ENCODE results near the gene GPRC5D. TPM values are rescaled to one million over a fixed set of nuclear protein-coding genes. Genes with fewer than 3 reads are reported as not detected.

GPRC5D gene
- total RNA-seq, 1 experiment from 2014 or later, result 0.33 TPM

DNA sequence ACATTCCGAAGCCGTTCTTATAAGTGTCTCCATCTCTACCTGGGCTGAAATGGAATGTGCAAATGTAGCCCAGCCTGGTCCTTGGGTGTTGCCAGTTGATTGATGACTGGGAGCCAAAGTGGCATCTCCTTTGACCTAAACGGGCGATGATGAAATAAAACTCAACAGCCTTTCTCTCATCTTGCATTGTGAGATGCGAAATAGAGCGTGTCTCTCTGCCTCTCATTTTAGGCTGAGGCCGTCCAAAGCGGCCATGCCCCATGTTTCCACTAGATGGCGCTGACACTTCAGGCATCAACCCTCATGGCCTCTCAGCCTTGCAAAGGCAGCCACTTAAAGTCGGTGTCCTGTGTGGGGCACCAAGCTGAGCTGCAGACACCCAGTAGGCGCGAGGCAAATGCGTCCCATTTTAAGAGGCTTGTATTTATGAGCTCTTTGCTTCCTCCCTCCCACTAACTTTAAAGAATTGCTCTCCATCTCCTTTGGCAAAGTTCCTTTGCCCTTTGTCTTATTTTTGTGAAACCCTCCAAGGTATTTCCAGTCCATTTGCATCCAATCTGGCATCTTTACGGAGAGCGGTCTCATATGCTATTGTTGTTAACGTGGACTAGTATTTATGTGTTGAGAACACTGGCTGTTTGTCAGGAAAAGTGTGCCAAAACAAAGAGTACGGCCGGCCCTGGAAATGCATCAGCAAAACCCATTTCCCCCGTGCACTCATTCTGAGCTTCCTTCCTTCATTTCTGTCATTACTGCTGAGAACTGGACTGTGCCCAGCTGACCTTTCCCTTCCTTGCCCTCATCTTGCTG is 35.6 kb downstream of the GPRC5D start:
- Mint-ChIP-seq H3K4me1 (peaks cover 27% of the 10 kb centered on the region), H3K4me3 (no peak overlapping the region), H3K36me3 (no peaks in the 10 kb centered on the region), H3K27me3 (ENCODE audit: low read depth) (peaks cover 3% of the 10 kb centered on the region), H3K27ac (no peak overlapping the region), H3K9me3 (no peaks in the 10 kb centered on the region)
- TF ChIP-seq CREM (CRISPR knock-in tag; IDR thresholded peaks at IDR 0.05), result no peak
- TF ChIP-seq ATF1 (CRISPR knock-in tag; IDR thresholded peaks at IDR 0.05), result no peak
- TF ChIP-seq NFYB (CRISPR knock-in tag; conservative IDR thresholded peaks at IDR 0.05; ENCODE audit: low read depth), result no peak
- TF ChIP-seq, protein P1, sequence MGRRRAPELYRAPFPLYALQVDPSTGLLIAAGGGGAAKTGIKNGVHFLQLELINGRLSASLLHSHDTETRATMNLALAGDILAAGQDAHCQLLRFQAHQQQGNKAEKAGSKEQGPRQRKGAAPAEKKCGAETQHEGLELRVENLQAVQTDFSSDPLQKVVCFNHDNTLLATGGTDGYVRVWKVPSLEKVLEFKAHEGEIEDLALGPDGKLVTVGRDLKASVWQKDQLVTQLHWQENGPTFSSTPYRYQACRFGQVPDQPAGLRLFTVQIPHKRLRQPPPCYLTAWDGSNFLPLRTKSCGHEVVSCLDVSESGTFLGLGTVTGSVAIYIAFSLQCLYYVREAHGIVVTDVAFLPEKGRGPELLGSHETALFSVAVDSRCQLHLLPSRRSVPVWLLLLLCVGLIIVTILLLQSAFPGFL (CRISPR knock-in tag; IDR thresholded peaks at IDR 0.05; ENCODE audit: borderline replicate concordance), result no peak
- TF ChIP-seq, protein P2, sequence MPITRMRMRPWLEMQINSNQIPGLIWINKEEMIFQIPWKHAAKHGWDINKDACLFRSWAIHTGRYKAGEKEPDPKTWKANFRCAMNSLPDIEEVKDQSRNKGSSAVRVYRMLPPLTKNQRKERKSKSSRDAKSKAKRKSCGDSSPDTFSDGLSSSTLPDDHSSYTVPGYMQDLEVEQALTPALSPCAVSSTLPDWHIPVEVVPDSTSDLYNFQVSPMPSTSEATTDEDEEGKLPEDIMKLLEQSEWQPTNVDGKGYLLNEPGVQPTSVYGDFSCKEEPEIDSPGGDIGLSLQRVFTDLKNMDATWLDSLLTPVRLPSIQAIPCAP (CRISPR knock-in tag; IDR thresholded peaks at IDR 0.05), result no peak
- TF ChIP-seq JUN (CRISPR knock-in tag; IDR thresholded peaks at IDR 0.05), result no peak
- no peak for TF ChIP-seq TP53 (CRISPR knock-in tag; IDR thresholded peaks at IDR 0.05)
- TF ChIP-seq CREB1 (CRISPR knock-in tag; IDR thresholded peaks at IDR 0.05), result 0 out of 2 replicates have a peak, but pooled peaks have one; percentile 26
- TF ChIP-seq ESRRA (CRISPR knock-in tag; IDR thresholded peaks at IDR 0.05; ENCODE audit: borderline replicate concordance), result no peak
- no peak for TF ChIP-seq KAT7 (CRISPR knock-in tag; IDR thresholded peaks at IDR 0.05; ENCODE audit: borderline replicate concordance)
- peak; percentile 54; the same call in 1 of the 2 replicates for TF ChIP-seq ETV6 (CRISPR knock-in tag; IDR thresholded peaks at IDR 0.05)
- TF ChIP-seq, protein P3, sequence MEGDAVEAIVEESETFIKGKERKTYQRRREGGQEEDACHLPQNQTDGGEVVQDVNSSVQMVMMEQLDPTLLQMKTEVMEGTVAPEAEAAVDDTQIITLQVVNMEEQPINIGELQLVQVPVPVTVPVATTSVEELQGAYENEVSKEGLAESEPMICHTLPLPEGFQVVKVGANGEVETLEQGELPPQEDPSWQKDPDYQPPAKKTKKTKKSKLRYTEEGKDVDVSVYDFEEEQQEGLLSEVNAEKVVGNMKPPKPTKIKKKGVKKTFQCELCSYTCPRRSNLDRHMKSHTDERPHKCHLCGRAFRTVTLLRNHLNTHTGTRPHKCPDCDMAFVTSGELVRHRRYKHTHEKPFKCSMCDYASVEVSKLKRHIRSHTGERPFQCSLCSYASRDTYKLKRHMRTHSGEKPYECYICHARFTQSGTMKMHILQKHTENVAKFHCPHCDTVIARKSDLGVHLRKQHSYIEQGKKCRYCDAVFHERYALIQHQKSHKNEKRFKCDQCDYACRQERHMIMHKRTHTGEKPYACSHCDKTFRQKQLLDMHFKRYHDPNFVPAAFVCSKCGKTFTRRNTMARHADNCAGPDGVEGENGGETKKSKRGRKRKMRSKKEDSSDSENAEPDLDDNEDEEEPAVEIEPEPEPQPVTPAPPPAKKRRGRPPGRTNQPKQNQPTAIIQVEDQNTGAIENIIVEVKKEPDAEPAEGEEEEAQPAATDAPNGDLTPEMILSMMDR (IDR thresholded peaks at IDR 0.05), result peak; percentile 98
- TF ChIP-seq PRRX2 (CRISPR knock-in tag; IDR thresholded peaks at IDR 0.05), result no peak
- CTCF ChIA-PET, result interaction anchor here (0.6 to 4.5 kb wide), 31 partner anchors 10 to 1066 kb away, joined by 3 to 43 read pairs (median 3); partner anchors contain the start of gene GPRC5A
- POLR2A ChIA-PET, result interaction anchor here (0.9 kb wide), 1 partner anchor 60 kb away, joined by 3 read pairs; no protein-coding TSS in a partner anchor
- ATAC-seq (peak; percentile 88), DNase-seq (ENCODE audit: low spot score) (peak; percentile 90)

DNA sequence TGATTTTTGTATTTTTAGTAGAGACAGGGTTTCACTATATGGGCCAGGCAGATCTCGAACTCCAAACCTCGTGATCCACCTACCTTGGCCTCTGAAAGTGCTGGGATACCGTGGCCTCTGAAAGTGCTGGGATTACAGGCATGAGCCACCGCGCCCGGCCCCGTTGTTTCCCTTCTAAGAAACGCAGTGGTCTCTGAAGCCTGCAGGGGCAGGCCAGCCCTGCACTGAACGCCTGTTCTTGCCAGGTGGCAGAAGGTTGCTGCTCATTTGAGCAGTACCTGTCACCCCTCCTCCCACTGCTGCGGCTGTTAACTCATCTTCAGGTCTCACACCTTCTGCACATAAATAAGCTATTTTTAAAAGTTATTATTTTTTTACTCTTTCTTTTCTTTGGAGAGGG is 36.3 kb downstream of the GPRC5D start:
- H3K27ac Mint-ChIP-seq, result no peak overlapping the region
- H3K36me3 Mint-ChIP-seq, result no peaks in the 10 kb centered on the region
- ChIA-PET CTCF (interaction anchor here (1.0 to 4.5 kb wide), 21 partner anchors 9 to 1026 kb away, joined by 3 to 43 read pairs (median 4); no protein-coding TSS in a partner anchor), POLR2A (no interaction called here)
- peaks cover 27% of the 10 kb centered on the region for H3K4me1 Mint-ChIP-seq
- H3K27me3 Mint-ChIP-seq (ENCODE audit: low read depth), result peaks cover 3% of the 10 kb centered on the region
- no peak overlapping the region for H3K4me3 Mint-ChIP-seq
- DNase-seq (ENCODE audit: low spot score), result peak; percentile 66
- no peaks in the 10 kb centered on the region for H3K9me3 Mint-ChIP-seq
- ATAC-seq, result peak; percentile 87
- TF ChIP-seq, protein P4, sequence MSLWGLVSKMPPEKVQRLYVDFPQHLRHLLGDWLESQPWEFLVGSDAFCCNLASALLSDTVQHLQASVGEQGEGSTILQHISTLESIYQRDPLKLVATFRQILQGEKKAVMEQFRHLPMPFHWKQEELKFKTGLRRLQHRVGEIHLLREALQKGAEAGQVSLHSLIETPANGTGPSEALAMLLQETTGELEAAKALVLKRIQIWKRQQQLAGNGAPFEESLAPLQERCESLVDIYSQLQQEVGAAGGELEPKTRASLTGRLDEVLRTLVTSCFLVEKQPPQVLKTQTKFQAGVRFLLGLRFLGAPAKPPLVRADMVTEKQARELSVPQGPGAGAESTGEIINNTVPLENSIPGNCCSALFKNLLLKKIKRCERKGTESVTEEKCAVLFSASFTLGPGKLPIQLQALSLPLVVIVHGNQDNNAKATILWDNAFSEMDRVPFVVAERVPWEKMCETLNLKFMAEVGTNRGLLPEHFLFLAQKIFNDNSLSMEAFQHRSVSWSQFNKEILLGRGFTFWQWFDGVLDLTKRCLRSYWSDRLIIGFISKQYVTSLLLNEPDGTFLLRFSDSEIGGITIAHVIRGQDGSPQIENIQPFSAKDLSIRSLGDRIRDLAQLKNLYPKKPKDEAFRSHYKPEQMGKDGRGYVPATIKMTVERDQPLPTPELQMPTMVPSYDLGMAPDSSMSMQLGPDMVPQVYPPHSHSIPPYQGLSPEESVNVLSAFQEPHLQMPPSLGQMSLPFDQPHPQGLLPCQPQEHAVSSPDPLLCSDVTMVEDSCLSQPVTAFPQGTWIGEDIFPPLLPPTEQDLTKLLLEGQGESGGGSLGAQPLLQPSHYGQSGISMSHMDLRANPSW (CRISPR knock-in tag; conservative IDR thresholded peaks at IDR 0.05; ENCODE audit: low read depth), result no peak
- no peak for TF ChIP-seq JUN (CRISPR knock-in tag; IDR thresholded peaks at IDR 0.05)
- TF ChIP-seq, protein P5, sequence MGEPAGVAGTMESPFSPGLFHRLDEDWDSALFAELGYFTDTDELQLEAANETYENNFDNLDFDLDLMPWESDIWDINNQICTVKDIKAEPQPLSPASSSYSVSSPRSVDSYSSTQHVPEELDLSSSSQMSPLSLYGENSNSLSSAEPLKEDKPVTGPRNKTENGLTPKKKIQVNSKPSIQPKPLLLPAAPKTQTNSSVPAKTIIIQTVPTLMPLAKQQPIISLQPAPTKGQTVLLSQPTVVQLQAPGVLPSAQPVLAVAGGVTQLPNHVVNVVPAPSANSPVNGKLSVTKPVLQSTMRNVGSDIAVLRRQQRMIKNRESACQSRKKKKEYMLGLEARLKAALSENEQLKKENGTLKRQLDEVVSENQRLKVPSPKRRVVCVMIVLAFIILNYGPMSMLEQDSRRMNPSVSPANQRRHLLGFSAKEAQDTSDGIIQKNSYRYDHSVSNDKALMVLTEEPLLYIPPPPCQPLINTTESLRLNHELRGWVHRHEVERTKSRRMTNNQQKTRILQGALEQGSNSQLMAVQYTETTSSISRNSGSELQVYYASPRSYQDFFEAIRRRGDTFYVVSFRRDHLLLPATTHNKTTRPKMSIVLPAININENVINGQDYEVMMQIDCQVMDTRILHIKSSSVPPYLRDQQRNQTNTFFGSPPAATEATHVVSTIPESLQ (CRISPR knock-in tag; IDR thresholded peaks at IDR 0.05), result no peak
- TF ChIP-seq IRF2 (CRISPR knock-in tag; IDR thresholded peaks at IDR 0.05; ENCODE audit: borderline replicate concordance, low read depth), result no peak
- no peak for TF ChIP-seq ZNF219 (CRISPR knock-in tag; IDR thresholded peaks at IDR 0.05; ENCODE audit: borderline replicate concordance)
- TF ChIP-seq, protein P6, sequence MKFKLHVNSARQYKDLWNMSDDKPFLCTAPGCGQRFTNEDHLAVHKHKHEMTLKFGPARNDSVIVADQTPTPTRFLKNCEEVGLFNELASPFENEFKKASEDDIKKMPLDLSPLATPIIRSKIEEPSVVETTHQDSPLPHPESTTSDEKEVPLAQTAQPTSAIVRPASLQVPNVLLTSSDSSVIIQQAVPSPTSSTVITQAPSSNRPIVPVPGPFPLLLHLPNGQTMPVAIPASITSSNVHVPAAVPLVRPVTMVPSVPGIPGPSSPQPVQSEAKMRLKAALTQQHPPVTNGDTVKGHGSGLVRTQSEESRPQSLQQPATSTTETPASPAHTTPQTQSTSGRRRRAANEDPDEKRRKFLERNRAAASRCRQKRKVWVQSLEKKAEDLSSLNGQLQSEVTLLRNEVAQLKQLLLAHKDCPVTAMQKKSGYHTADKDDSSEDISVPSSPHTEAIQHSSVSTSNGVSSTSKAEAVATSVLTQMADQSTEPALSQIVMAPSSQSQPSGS (CRISPR knock-in tag; IDR thresholded peaks at IDR 0.05; ENCODE audit: borderline replicate concordance, low read depth), result no peak
- TF ChIP-seq, protein P7, sequence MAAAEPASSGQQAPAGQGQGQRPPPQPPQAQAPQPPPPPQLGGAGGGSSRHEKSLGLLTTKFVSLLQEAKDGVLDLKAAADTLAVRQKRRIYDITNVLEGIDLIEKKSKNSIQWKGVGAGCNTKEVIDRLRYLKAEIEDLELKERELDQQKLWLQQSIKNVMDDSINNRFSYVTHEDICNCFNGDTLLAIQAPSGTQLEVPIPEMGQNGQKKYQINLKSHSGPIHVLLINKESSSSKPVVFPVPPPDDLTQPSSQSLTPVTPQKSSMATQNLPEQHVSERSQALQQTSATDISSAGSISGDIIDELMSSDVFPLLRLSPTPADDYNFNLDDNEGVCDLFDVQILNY (CRISPR knock-in tag; IDR thresholded peaks at IDR 0.05), result no peak
- no peak for TF ChIP-seq ZNF121 (CRISPR knock-in tag; IDR thresholded peaks at IDR 0.05)
- TF ChIP-seq, protein P3 (IDR thresholded peaks at IDR 0.05), result no peak

Data from WTC11 (cell line).